Measurements from ENCODE around the gene S100A14.

Gene S100A14

DNA sequence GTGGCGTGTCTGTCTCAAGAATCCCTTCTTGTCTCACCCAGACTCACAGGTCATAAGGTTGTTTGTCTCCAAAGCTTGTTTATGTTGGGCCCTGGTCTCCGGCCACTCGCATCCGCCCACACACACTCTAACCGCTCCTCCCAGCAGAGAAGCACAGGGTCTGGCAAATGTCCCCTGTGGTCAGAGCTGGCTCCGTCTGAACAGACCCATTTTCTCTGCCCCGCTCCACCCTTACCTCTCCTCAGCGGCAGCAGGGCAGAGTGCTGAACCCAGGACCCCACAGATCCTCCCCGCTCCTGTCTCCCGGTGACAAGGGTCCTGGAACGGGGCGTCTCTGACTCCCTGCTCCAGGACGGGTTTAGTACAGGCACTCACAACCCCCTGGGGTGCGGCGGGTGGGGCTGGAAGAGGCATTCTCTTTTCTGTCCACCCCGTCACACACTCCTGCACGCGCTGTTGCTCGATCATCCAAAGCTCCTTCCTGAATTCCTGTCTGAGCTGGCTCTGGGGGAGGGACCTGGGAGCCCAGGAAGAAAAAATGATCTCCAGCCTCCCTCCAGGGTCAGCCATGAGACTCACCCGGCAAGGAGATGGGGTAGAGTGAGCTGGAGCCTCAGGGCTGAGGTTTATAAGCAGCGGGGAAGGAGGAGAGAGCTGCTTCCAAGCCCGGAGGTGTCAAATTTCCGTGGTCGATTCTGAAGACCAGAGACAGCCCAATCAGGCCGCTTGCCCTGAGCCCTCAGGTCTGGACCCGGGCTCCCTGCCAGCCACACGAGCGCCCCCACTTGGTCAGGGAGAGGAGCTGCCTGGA, 11.0 kb upstream of the S100A14 start, which contains the start of gene S100A13:
Gene S100A13, minus strand, starts transcription at position 602 of the 811 bp plus-strand sequence. CDS start 1,033 bp downstream, outside the sequence.
- no peak within 1 kb of the TSS for H3K4me3 ChIP-seq (ENCODE audit: low read depth, low read length)
- no peak for DNase-seq (ENCODE audit: low read depth)
- TF ChIP-seq, protein P1, sequence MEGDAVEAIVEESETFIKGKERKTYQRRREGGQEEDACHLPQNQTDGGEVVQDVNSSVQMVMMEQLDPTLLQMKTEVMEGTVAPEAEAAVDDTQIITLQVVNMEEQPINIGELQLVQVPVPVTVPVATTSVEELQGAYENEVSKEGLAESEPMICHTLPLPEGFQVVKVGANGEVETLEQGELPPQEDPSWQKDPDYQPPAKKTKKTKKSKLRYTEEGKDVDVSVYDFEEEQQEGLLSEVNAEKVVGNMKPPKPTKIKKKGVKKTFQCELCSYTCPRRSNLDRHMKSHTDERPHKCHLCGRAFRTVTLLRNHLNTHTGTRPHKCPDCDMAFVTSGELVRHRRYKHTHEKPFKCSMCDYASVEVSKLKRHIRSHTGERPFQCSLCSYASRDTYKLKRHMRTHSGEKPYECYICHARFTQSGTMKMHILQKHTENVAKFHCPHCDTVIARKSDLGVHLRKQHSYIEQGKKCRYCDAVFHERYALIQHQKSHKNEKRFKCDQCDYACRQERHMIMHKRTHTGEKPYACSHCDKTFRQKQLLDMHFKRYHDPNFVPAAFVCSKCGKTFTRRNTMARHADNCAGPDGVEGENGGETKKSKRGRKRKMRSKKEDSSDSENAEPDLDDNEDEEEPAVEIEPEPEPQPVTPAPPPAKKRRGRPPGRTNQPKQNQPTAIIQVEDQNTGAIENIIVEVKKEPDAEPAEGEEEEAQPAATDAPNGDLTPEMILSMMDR (IDR thresholded peaks at IDR 0.05; ENCODE audit: low read depth, low read length, missing control alignments) = peak; percentile 63

DNA sequence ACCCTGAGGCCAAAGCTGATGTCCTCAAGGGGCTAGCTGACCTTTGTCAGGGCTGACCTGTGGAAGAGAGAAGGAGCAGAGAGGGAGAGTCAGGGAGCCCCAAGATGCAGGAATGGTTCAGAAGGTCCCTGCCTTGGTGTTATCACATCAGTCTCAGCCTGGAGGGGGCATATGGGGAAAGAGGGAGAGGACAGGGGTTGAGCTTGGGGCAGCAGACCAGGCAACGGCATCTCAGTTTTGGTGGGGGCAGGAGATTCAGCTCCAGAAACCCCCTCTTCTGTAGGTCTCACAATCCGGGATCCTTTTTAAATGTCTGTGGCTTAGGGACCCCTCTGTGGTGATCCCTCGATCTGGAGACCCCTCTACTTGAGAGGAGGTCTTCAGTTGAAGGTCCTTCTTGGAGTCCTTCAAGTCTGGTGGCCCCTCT, 10.4 kb upstream of the S100A14 start:
- DNase-seq (ENCODE audit: low read depth) = no peak
- TF ChIP-seq, protein P1 (IDR thresholded peaks at IDR 0.05; ENCODE audit: low read depth, low read length, missing control alignments) = no peak
- no peak overlapping the region for H3K4me3 ChIP-seq (ENCODE audit: low read depth, low read length)

DNA sequence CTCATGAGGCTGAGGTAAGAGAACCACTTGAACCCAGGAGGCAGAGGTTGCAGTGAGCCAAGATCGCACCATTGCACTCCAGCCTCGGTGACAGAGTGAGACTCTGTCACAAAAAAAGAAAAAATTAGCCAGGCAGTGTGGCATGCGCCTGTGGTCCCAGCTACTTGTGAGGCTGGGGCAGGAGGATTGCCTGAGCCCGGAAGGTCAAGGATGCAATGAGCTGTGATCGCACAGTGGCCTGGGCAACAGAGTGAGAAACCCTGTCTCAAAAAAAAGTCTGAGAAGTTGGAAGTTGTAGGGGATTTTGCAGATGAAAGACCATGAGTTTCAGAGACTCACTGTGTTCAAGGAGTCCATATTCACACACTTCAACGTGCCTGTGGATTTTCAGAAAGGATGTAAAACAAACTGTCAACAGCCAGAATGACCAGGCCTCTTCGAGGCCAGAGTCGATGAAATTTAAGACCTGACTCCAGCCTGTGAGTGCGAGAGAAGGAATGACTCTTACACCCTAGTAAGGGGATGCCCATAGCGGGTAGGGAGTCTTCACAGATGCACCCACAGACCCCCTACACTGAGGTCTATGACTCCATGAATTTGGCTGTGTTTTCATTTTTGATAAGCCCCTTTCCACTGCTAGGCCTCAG, 9.0 kb upstream of the S100A14 start:
- TF ChIP-seq, protein P1 (IDR thresholded peaks at IDR 0.05; ENCODE audit: low read depth, low read length, missing control alignments) = no peak
- no peak for DNase-seq (ENCODE audit: low read depth)
- H3K4me3 ChIP-seq (ENCODE audit: low read depth, low read length) = no peak overlapping the region

DNA sequence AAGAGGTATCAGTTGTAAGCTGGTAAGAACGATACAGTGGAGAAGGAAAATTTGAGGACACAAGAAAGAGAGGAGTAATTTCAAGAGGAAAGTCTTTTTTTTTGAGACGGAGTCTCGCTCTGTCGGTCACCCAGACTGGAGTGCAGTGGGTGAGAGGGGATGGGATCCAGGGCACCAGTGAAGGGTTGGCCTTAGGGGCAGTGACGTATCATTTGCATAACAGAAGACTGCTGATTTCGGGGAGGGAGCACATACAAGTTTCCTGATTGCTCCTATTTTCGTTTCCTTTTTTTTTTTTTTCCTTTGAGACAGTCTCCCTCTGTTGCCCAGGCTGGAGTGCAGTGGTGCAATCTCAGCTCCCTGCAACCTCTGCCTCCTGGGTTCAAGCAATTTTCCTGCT, 7.0 kb upstream of the S100A14 start:
- TF ChIP-seq, protein P1 (IDR thresholded peaks at IDR 0.05; ENCODE audit: low read depth, low read length, missing control alignments) = no peak
- H3K4me3 ChIP-seq (ENCODE audit: low read depth, low read length) = no peak overlapping the region
- DNase-seq (ENCODE audit: low read depth) = no peak

DNA sequence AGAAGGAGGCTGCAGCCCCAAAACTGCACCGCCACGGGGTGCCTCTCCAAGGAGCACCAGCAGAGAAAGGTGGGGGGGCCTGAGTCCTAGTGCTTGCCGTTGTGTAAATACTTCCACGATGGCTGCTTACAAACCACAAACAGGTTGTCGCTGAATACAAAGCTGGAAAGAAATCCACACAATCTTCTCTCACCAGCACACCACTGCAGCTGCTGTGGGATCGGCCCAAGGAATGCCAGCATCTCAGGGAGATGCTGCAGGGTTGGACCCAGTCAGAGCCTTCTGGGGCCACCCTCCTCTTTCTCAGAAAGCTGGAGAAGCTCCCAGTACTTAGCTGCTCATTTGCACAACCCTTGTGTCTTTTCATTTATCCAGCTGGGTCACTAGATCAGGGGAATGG, 3.0 kb upstream of the S100A14 start:
- TF ChIP-seq, protein P1 (IDR thresholded peaks at IDR 0.05; ENCODE audit: low read depth, low read length, missing control alignments) = no peak

DNA sequence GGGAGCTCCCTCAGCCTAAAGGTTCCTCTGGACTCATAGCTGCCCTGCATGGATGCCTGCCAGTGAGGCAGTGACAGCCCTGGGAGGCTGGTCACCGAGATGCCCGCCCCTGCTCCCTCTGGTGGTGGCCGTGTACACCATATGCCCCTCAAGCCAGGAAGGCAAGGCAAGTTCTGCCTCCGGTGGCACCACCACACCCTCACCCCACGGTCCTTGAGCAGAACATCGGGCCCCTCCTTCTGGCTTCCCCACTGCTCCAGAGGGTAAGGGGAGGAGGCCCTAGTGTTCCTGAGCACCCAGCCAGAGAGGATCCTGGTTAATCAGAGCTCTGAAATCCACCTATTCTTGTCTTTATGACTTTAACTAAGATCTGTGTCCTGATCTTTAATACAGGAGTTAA, 1.5 kb upstream of the S100A14 start:
- DNase-seq (ENCODE audit: low read depth) = no peak
- no peak overlapping the region for H3K4me3 ChIP-seq (ENCODE audit: low read depth, low read length)
- TF ChIP-seq, protein P1 (IDR thresholded peaks at IDR 0.05; ENCODE audit: low read depth, low read length, missing control alignments) = peak; percentile 88

More for the DNA sequence above, 3.0 kb upstream of the S100A14 start:
- no peak overlapping the region for H3K4me3 ChIP-seq (ENCODE audit: low read depth, low read length)
- DNase-seq (ENCODE audit: low read depth) = no peak

Measured in GM12864 (cell line).